Endothelial cell of coronary artery (primary cell): ENCODE data around the gene ALG1. TPM values are rescaled to one million over a fixed set of nuclear protein-coding genes. Genes with fewer than 3 reads are reported as not detected.

Experiments
- total RNA-seq: library from RNA; depleted of rRNA; stranded (reverse); fragments of >200 nt; gene quantifications from 2 replicates; pipeline ENCODE4 v1.2.3, GENCODE V29; 2014

The ALG1 gene
- 26.4 and 33.3 TPM in 2 replicates for total RNA-seq

GRCh38 chr16:5071681-5072333 lies at the start of gene ALG1:
Gene ALG1, plus strand, starts transcription at chr16:5071843. Its CDS starts 7 bp downstream, at chr16:5071850.

DNA sequence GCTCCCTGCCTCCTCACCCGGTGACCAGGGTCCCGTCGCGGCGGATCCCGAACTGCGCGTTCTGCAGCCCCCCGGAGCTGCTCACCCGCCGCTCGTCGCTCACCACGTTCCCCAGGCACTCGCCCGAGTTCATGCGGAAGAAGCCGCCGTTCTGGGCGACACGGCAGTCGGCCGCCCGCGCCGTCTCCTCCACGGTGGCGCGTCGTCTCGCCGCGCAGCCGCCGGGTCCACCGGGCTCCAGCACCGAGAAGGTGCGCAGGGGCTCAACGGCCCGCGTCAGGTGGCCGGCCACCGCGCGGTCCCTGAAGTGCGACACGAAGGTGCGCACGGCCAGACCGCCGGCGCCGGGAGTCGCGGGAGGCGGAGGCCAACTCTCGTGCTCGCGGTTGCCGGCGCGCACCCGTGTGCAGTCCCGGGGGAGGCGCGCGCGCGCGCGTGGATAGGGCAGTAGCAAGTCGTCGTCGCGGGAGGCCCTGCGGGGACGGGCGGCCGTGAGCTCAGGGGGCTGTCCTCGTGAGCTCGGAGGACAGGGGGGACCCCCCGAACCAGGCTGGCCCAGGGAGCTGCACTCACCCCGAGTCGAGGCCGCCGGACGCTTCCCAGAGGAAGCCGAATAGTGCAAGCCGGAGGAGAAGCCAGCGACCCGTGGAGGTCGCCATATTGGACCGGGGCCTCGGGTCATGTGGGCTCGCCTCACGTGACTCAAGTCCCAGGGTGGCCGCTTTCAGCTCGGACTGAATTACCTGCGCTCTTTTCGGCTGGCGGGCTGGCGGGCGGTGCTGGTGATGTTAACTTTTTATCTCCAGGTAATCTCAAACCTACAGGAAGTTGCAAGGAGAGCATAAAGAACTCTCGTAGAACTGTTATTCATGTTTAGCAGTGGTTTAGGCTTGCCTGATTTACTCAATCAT lies 38.1 kb upstream of the ALG1 start, which contains the start of gene NAGPA:
NAGPA (minus strand) TSS at position 680 of the 911 bp plus-strand sequence; CDS start at position 659, 21 bp downstream.

GRCh38 chr16:5065813-5066212 lies 5.8 kb upstream of the ALG1 start, which contains the start of gene C16orf89:
Gene C16orf89, minus strand, starts transcription at chr16:5065956. Its CDS starts 48 bp downstream, at chr16:5065908.

DNA sequence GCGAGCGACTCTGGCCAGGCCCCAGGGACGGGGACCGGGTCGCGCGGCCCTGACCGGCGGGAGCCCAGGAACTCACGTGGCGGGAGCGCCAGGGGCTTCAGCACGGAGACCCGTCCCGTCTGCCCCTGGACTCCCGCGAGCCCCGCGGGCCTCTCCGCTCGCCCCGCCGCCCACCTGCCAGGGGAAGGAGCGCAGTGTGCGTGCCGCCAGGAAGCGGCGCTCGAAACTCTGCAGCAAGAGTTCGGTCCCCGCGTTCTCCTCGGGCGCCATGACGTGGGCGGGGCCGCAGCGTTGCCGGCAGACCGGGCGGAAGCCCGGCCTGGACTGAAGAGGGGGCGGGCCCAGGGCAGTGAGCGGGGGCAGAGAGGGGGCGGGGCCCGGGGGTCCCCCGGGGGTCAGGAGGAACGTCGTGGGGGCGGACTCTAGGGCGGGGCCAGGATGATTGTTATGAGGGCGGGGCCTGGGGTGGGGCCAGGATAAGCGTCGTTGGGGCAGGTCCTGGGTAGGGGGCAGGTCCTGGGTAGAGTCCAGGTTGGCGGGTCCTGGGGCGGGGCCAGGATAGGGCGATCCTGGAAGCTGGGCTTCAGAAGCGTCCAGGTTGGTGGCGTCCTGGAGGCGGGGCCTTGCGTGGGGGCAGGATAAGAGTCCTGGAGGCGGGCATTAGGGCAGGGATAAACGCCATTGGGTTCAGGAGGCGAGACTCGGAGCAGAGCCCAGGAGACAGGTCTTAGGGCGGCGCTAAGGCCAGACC lies 26.0 kb downstream of the ALG1 start, which contains the start of gene EEF2KMT:
EEF2KMT (minus strand) TSS at position 326 of the 751 bp plus-strand sequence; CDS start at position 270, 56 bp downstream.

Other genes with a start within 250 kb of the ALG1 start
- gene GLYR1, start 224.6 kb upstream of the ALG1 start, total RNA-seq = 49.2 and 56.7 TPM in 2 replicates
- gene UBN1, start 224.4 kb upstream of the ALG1 start, total RNA-seq = 23.7 and 26.5 TPM in 2 replicates
- gene PPL, start 134.7 kb upstream of the ALG1 start, total RNA-seq = 0.18 and 1.0 TPM in 2 replicates
- not detected in 2 replicates for gene SEC14L5, start 113.5 kb upstream of the ALG1 start, total RNA-seq
- 13.9 and 16.6 TPM in 2 replicates for gene NAGPA, start 37.9 kb upstream of the ALG1 start, total RNA-seq
- not detected in 2 replicates for gene C16orf89, start 5.9 kb upstream of the ALG1 start, total RNA-seq
- 10.2 and 10.6 TPM in 2 replicates for gene EEF2KMT, start 26.0 kb downstream of the ALG1 start, total RNA-seq